HepG2 (cell line): ENCODE results near the gene JAKMIP3. TPM values are rescaled to one million over a fixed set of nuclear protein-coding genes. Genes with fewer than 3 reads are reported as not detected.

Source experiments
- ATAC-seq: fragments of 200-7000 bp; cut with Tn5 transposase; 3 replicates; pipeline ENCODE4 v1.9.1; 2020; ENCODE audit warnings: mild to moderate bottlenecking, moderate library complexity
- BruUV-seq: library from RNA; stranded (reverse); fragments of 400-500 nt; replicated peaks from 2 replicates; lab custom pipeline; 2021; lab: Mats Ljungman, UMichigan
- CTCF ChIA-PET: fragments of 300-600 bp; formaldehyde crosslinking; extraction: SDS; loops from one replicate; lab custom pipeline; 2021; ENCODE audit warnings: low total read pairs, inconsistent platforms, low intra/inter-chr PET ratio; lab: Yijun Ruan, JAX
- POLR2A ChIA-PET: fragments of 350-600 bp; sonication (Branson Sonifier 250); formaldehyde crosslinking; loops from one replicate; lab custom pipeline; 2020; ENCODE audit warnings: antibody characterized with exemption, inconsistent platforms; lab: Yijun Ruan, JAX
- DNase-seq: peaks from one replicate; pipeline ENCODE4 v3.0.0-alpha.2; 2015; ENCODE audit warnings: low spot score
- FAIRE-seq: peaks from 3 replicates; lab custom pipeline; 2011; peaks lifted over from hg19 to GRCh38; lab: Jason Lieb, UNC
- H2AFZ ChIP-seq: one replicate; pipeline ENCODE4 v1.6.1; 2011; ENCODE audit warnings: low read length, inconsistent platforms
- H3K27ac ChIP-seq: fragments of 300-600 bp; 3 replicates; pipeline ENCODE4 v1.8.0; 2011; ENCODE audit warnings: mixed run types, mild to moderate bottlenecking, mixed read lengths, low read length, inconsistent platforms; ENCODE audit not compliant: insufficient read depth; ENCODE audit errors: extremely low read length
- H3K27me3 ChIP-seq, 2 experiments: fragments of 200-600 bp in 1 of 2; 2 replicates in 1 of 2; 3 replicates in 1 of 2; pipeline versions ENCODE4 v1.6.0 to v1.8.0; 2011; ENCODE audit warnings: low read length in 2 of 2, mild to moderate bottlenecking in 2 of 2, moderate library complexity in 2 of 2, inconsistent platforms in 1 of 2; ENCODE audit not compliant: insufficient read depth in 2 of 2, control insufficient read depth in 1 of 2
- H3K36me3 ChIP-seq, 2 experiments: fragments of 200-600 bp in 1 of 2; replicated peaks in 1 of 2; 2 replicates in 1 of 2; 3 replicates in 1 of 2; pipeline versions ENCODE4 v1.5.1 to v1.8.0; 2011; ENCODE audit warnings: low read length in 2 of 2, inconsistent platforms in 1 of 2; ENCODE audit not compliant: insufficient read depth in 2 of 2, control insufficient read depth in 1 of 2
- H3K4me1 ChIP-seq: 2 replicates; pipeline ENCODE4 v1.5.1; 2012; ENCODE audit warnings: low read length, inconsistent platforms; ENCODE audit not compliant: insufficient read depth
- H3K4me2 ChIP-seq: 2 replicates; pipeline ENCODE4 v1.6.0; 2011; ENCODE audit warnings: low read depth, low read length, inconsistent platforms
- H3K4me3 ChIP-seq, 3 experiments: fragments of 200-600 bp in 1 of 3; sonication (generic), shearing (Covaris generic) in 1 of 3; replicated peaks in 1 of 3; 2 replicates each; pipeline ENCODE4 v1.5.1; 2011 to 2016; ENCODE audit warnings: low read length in 3 of 3, inconsistent platforms in 2 of 3, low read depth in 2 of 3, mild to moderate bottlenecking in 2 of 3, control low read depth in 1 of 3, mixed read lengths in 1 of 3; ENCODE audit not compliant: insufficient read depth in 1 of 3
- H3K79me2 ChIP-seq: one replicate; pipeline ENCODE4 v1.6.1; 2011; ENCODE audit warnings: low read length, inconsistent platforms; ENCODE audit not compliant: insufficient read depth
- H3K9ac ChIP-seq: 2 replicates; pipeline ENCODE4 v1.6.0; 2011; ENCODE audit warnings: mild to moderate bottlenecking, low read depth, low read length, inconsistent platforms; ENCODE audit not compliant: insufficient read depth
- H3K9me3 ChIP-seq: 2 replicates; pipeline ENCODE4 v1.5.1; 2012; ENCODE audit warnings: mild to moderate bottlenecking, low read length
- H4K20me1 ChIP-seq: 2 replicates; pipeline ENCODE4 v1.6.0; 2011; ENCODE audit warnings: inconsistent platforms, mild to moderate bottlenecking, low read length, moderate library complexity; ENCODE audit not compliant: insufficient read depth
- CHD4 ChIP-seq: fragments of 200-600 bp; sonication (generic); IDR thresholded peaks from 2 replicates; pipeline ENCODE4 v1.7.0; 2017; ENCODE audit warnings: mild to moderate bottlenecking, low read length, borderline replicate concordance
- DMTF1 ChIP-seq: sonication (generic); formaldehyde crosslinking; IDR thresholded peaks from 2 replicates; pipeline ENCODE4 v1.4.0; 2020; ENCODE audit warnings: mild to moderate bottlenecking, missing genetic modification reagents
- DNMT3B ChIP-seq: conservative IDR thresholded peaks from 2 replicates; pipeline ENCODE4 v1.6.1; 2016; ENCODE audit warnings: missing biosample characterization, control low read depth
- MIER3 ChIP-seq: IDR thresholded peaks from 2 replicates; pipeline ENCODE4 v1.6.1; 2016; ENCODE audit warnings: missing compliant biosample characterization, borderline replicate concordance
- NBN ChIP-seq: fragments of 450-650 bp; conservative IDR thresholded peaks from 2 replicates; pipeline ENCODE4 v1.6.1; 2017
- PAF1 ChIP-seq: IDR thresholded peaks from 2 replicates; pipeline ENCODE4 v1.6.1; 2016; ENCODE audit warnings: missing genetic modification reagents, missing compliant biosample characterization
- PHF8 ChIP-seq: sonication (generic); formaldehyde crosslinking; IDR thresholded peaks from 2 replicates; pipeline ENCODE4 v1.5.0; 2020; ENCODE audit warnings: missing genetic modification reagents
- POLR2G ChIP-seq: fragments of 200-400 bp; formaldehyde crosslinking; IDR thresholded peaks from 2 replicates; pipeline ENCODE4 v1.6.1; 2018; ENCODE audit warnings: mild to moderate bottlenecking, low read depth, low read length, moderate library complexity
- STAG1 ChIP-seq: sonication (generic); formaldehyde crosslinking; IDR thresholded peaks from 2 replicates; pipeline ENCODE4 v1.4.0; 2020; ENCODE audit warnings: missing genetic modification reagents
- YEATS2 ChIP-seq: sonication (generic); formaldehyde crosslinking; IDR thresholded peaks from 2 replicates; pipeline ENCODE4 v1.4.0; 2020; ENCODE audit warnings: missing genetic modification reagents, borderline replicate concordance
- ZNF282 ChIP-seq: fragments of 450-650 bp; IDR thresholded peaks from 2 replicates; pipeline ENCODE4 v1.6.1; 2018; ENCODE audit not compliant: partially characterized antibody
- ZNF382 ChIP-seq: sonication (generic); formaldehyde crosslinking; IDR thresholded peaks from 2 replicates; pipeline ENCODE4 v1.5.0; 2020; ENCODE audit warnings: missing genetic modification reagents, mild to moderate bottlenecking, borderline replicate concordance
- ZNF414 ChIP-seq: sonication (generic); formaldehyde crosslinking; IDR thresholded peaks from 2 replicates; pipeline ENCODE4 v1.5.0; 2020; ENCODE audit warnings: missing genetic modification reagents
- ZNF597 ChIP-seq: sonication (generic); formaldehyde crosslinking; IDR thresholded peaks from 2 replicates; pipeline ENCODE4 v1.5.0; 2020; ENCODE audit warnings: missing genetic modification reagents
- ZNF605 ChIP-seq: sonication (generic); formaldehyde crosslinking; IDR thresholded peaks from 2 replicates; pipeline ENCODE4 v1.8.0; 2022; ENCODE audit warnings: mild to moderate bottlenecking, missing genetic modification reagents
- ZNF766 ChIP-seq: sonication (generic); formaldehyde crosslinking; IDR thresholded peaks from 2 replicates; pipeline ENCODE4 v1.5.0; 2020; ENCODE audit warnings: missing genetic modification reagents, borderline replicate concordance
- ZZZ3 ChIP-seq: sonication (generic); formaldehyde crosslinking; IDR thresholded peaks from 2 replicates; pipeline ENCODE4 v1.4.0; 2020; ENCODE audit warnings: missing genetic modification reagents, mild to moderate bottlenecking, borderline replicate concordance
- WGBS: methylation state at CpG from one replicate; pipeline ENCODE4 v1.1.6; 2017; ENCODE audit warnings: low lambda C conversion rate; 5-methylcytosine and 5-hydroxymethylcytosine counted together
- in situ Hi-C: cut with HindIII; loops from 2 replicates; pipeline ENCODE4 v1.10.0; 2017; ENCODE audit warnings: low pct_unique_long_range_greater_than_20kb; ENCODE audit not compliant: extremely low pct_ligation_motif_present
- intact Hi-C: fragments of 100-400 bp; cut with micrococcal nuclease; formaldehyde crosslinking; loops from one replicate; pipeline ENCODE4 v1.10.0; 2022; ENCODE audit not compliant: unreplicated experiment
- polyA plus RNA-seq, 8 experiments: library from polyadenylated mRNA; depleted of rRNA in 3 of 8; stranded (reverse) in 7 of 8; unstranded in 1 of 8; fragments of >200 nt; fragmentation: Illumina TruSeq in 4 of 8; extraction: Trizol in 4 of 8; gene quantifications; 2 replicates each; pipeline versions ENCODE4 v1.2.1 to v1.2.3, GENCODE V29; 2011 to 2016; ENCODE audit warnings: low read depth in 4 of 8, missing spikeins in 1 of 8, mixed read lengths in 1 of 8; ENCODE audit not compliant: insufficient read depth in 1 of 8
- total RNA-seq, 5 experiments: library from RNA; depleted of rRNA; stranded (reverse); fragments of >200 nt; fragmentation: Illumina TruSeq; extraction: Trizol; gene quantifications; 2 replicates each; pipeline ENCODE4 v1.2.3, GENCODE V29; 2016; ENCODE audit warnings: low read depth in 1 of 5

JAKMIP3 gene
- total and polyA plus RNA-seq, 2 of the 13 experiments (the other 11 are each of a cell fraction or from before 2014, with no cell fraction given): 0.03 to 0.11 TPM

GRCh38 chr10:132061465-132061864 is 4.3 kb upstream of the JAKMIP3 start:
- DNase-seq: no peak
- POLR2A ChIA-PET: no interaction called here

More at GRCh38 chr10:132061465-132061864, 4.3 kb upstream of the JAKMIP3 start:
- Histone ChIP-seq H2AFZ (no peak overlapping the region), H3K36me3 (no peaks in the 10 kb centered on the region), H3K4me1 (peaks cover 13% of the 10 kb centered on the region), H3K9me3 (no peaks in the 10 kb centered on the region), H3K27me3 (peaks cover 1 to 58% of the 10 kb centered on the region in 2 experiments; a peak in 4 of 5 replicates), H3K9ac (no peak overlapping the region), H3K4me2 (no peak overlapping the region), H3K4me3 (no peak overlapping the region), H3K79me2 (no peaks in the 10 kb centered on the region), H4K20me1 (no peaks in the 10 kb centered on the region), H3K27ac (no peak overlapping the region)
- ATAC-seq: no peak
- CTCF ChIA-PET: no interaction called here
- intact Hi-C loops: no loop called here
- FAIRE-seq: no peak
- WGBS: 25% methylated on average over 6 of the region's 6 CpGs
- no TSS peak for BruUV-seq
- in situ Hi-C loops: no loop called here
- TF ChIP-seq ZZZ3 (CRISPR knock-in tag) (no peak), PHF8 (CRISPR knock-in tag) (no peak), YEATS2 (no peak), NBN (no peak), POLR2G (no peak), DMTF1 (no peak), PAF1 (CRISPR knock-in tag) (no peak), MIER3 (no peak), ZNF605 (no peak), ZNF414 (CRISPR knock-in tag) (no peak), DNMT3B (CRISPR knock-in tag) (no peak), CHD4 (no peak), ZNF382 (CRISPR knock-in tag) (no peak), ZNF766 (CRISPR knock-in tag) (no peak), STAG1 (CRISPR knock-in tag) (no peak), ZNF597 (CRISPR knock-in tag) (no peak), ZNF282 (no peak)
